ENCODE measurements around the gene NELL1. TPM values are rescaled to one million over a fixed set of nuclear protein-coding genes. Genes with fewer than 3 reads are reported as not detected.

Gene NELL1
- total RNA-seq, 2 experiments from 2014 or later, result not detected

- no peak overlapping the region for H3K27ac Mint-ChIP-seq
- no peaks in the 10 kb centered on the region for H3K27me3 Mint-ChIP-seq
- POLR2A ChIA-PET, result no interaction called here
- intact Hi-C loops (cut with micrococcal nuclease), result no loop called here
- CTCF ChIA-PET, result no interaction called here
- no peak for TF ChIP-seq CTCF (IDR thresholded peaks at IDR 0.05)
- no peak for DNase-seq
- no peak for ATAC-seq
- peaks cover 1% of the 10 kb centered on the region for H3K9me3 Mint-ChIP-seq
- no peaks in the 10 kb centered on the region for H3K36me3 Mint-ChIP-seq (ENCODE audit: low read depth)
- no peaks in the 10 kb centered on the region for H3K4me1 Mint-ChIP-seq (ENCODE audit: low read depth)
- no peak overlapping the region for H3K4me3 Mint-ChIP-seq
These were observed 695.7 kb downstream of the NELL1 start for GRCh38 chr11:21364866-21365624.

- no peaks in the 10 kb centered on the region for H3K4me1 Mint-ChIP-seq (ENCODE audit: low read depth)
These were observed 700.6 kb downstream of the NELL1 start for GRCh38 chr11:21369947-21370346.

DNA sequence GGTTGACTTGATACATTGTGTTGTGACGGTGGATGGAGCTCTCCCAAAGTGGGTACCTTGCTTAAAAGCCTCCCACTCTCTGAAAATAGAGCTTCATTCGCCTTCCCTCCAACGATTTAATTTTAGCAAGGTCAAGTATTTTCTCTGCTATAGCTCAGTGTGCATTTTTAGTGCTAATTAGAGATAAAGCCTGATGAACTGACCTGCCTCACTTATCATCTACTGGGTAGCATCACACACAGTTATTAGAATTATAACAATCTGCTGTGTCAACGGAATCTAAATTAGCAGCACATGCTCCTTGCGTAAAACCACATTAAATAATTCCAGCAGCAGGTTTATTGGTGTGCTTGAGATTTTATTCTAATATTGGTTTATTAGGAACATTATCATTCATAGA, 701.7 kb downstream of the NELL1 start:
- DNase-seq, result no peak
- H3K9me3 Mint-ChIP-seq, result no peaks in the 10 kb centered on the region

More at GRCh38 chr11:21369947-21370346, 700.6 kb downstream of the NELL1 start:
- no peak overlapping the region for H3K27ac Mint-ChIP-seq
- no peaks in the 10 kb centered on the region for H3K27me3 Mint-ChIP-seq
- H3K4me3 Mint-ChIP-seq, result no peak overlapping the region
- no peak for DNase-seq
- no peaks in the 10 kb centered on the region for H3K36me3 Mint-ChIP-seq (ENCODE audit: low read depth)
- TF ChIP-seq CTCF (IDR thresholded peaks at IDR 0.05), result no peak
- ChIA-PET POLR2A (no interaction called here), CTCF (no interaction called here)
- no peak for ATAC-seq
- no peaks in the 10 kb centered on the region for H3K9me3 Mint-ChIP-seq
- intact Hi-C loops (cut with micrococcal nuclease), result no loop called here

DNA sequence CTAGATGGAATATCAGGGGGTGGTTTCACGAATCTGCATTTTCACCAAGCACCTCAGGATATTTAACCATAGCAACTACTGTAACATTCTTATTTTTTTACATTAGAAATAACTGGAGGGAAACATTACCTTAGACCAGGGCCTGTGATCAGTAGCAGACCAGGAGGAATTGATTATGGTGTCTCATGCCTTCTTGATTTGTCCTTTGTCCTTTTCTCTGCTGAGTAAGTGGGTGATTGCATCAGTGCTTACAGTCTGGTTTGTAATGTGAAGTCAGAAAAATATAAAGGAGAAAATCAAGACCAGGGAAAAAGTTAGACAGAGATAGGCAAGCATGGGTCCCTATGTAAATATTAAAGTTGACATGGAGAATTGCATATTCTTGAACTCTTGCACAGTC, 703.3 kb downstream of the NELL1 start:
- DNase-seq, result no peak
- H3K27me3 Mint-ChIP-seq, result no peaks in the 10 kb centered on the region
- no peak overlapping the region for H3K27ac Mint-ChIP-seq
- no peaks in the 10 kb centered on the region for H3K4me1 Mint-ChIP-seq (ENCODE audit: low read depth)
- H3K4me3 Mint-ChIP-seq, result no peak overlapping the region
- peaks cover 1% of the 10 kb centered on the region for H3K9me3 Mint-ChIP-seq
- ChIA-PET POLR2A (no interaction called here), CTCF (no interaction called here)
- ATAC-seq, result no peak
- no peak for TF ChIP-seq CTCF (IDR thresholded peaks at IDR 0.05)
- intact Hi-C loops (cut with micrococcal nuclease), result no loop called here
- no peaks in the 10 kb centered on the region for H3K36me3 Mint-ChIP-seq (ENCODE audit: low read depth)

More for the DNA sequence above, 701.7 kb downstream of the NELL1 start:
- ChIA-PET POLR2A (no interaction called here), CTCF (no interaction called here)
- no peak for ATAC-seq
- no peak for TF ChIP-seq CTCF (IDR thresholded peaks at IDR 0.05)
- no peak overlapping the region for H3K4me3 Mint-ChIP-seq
- H3K27ac Mint-ChIP-seq, result no peak overlapping the region
- intact Hi-C loops (cut with micrococcal nuclease), result no loop called here
- no peaks in the 10 kb centered on the region for H3K36me3 Mint-ChIP-seq (ENCODE audit: low read depth)
- no peaks in the 10 kb centered on the region for H3K4me1 Mint-ChIP-seq (ENCODE audit: low read depth)
- no peaks in the 10 kb centered on the region for H3K27me3 Mint-ChIP-seq

- Mint-ChIP-seq H3K36me3 (ENCODE audit: low read depth) (no peaks in the 10 kb centered on the region), H3K9me3 (peaks cover 2% of the 10 kb centered on the region), H3K27ac (no peak overlapping the region), H3K27me3 (no peaks in the 10 kb centered on the region), H3K4me1 (ENCODE audit: low read depth) (no peaks in the 10 kb centered on the region), H3K4me3 (no peak overlapping the region)
- ChIA-PET CTCF (no interaction called here), POLR2A (no interaction called here)
- ATAC-seq (no peak), DNase-seq (no peak)
- intact Hi-C loops (cut with micrococcal nuclease), result no loop called here
- TF ChIP-seq CTCF (IDR thresholded peaks at IDR 0.05), result no peak
These were observed 705.0 kb downstream of the NELL1 start for GRCh38 chr11:21374376-21374775.
